WTC11 (cell line): ENCODE data around the gene NHSL1. TPM values are rescaled to one million over a fixed set of nuclear protein-coding genes. Genes with fewer than 3 reads are reported as not detected.

ENCODE experiments used
- ATAC-seq: fragments of 200-7000 bp; cut with Tn5 transposase; 2 replicates; pipeline ENCODE4 v1.10.0; 2021; ENCODE audit warnings: mild to moderate bottlenecking, moderate library complexity
- CTCF ChIA-PET: fragments of 300-600 bp; sonication (Branson Sonifier 250); formaldehyde crosslinking; loops from one replicate; lab custom pipeline; 2021; ENCODE audit warnings: antibody characterized with exemption; lab: Charles Lee
- POLR2A ChIA-PET: fragments of 350-600 bp; sonication (Branson Sonifier 250); formaldehyde crosslinking; loops from one replicate; lab custom pipeline; 2021; ENCODE audit warnings: antibody characterized with exemption; lab: Charles Lee
- DNase-seq: peaks from one replicate; pipeline ENCODE4 v3.0.0; 2021; ENCODE audit warnings: low spot score
- H3K27ac Mint-ChIP-seq: 2 replicates; pipeline ENCODE4 v1.8.0; 2021; ENCODE audit warnings: mixed read lengths
- H3K27me3 Mint-ChIP-seq: 2 replicates; pipeline ENCODE4 v1.8.0; 2021; ENCODE audit warnings: low read depth, mild to moderate bottlenecking, moderate library complexity, mixed read lengths
- H3K36me3 Mint-ChIP-seq: 2 replicates; pipeline ENCODE4 v1.8.0; 2021; ENCODE audit warnings: mixed read lengths
- H3K4me1 Mint-ChIP-seq: 2 replicates; pipeline ENCODE4 v1.8.0; 2022; ENCODE audit warnings: mixed read lengths
- H3K4me3 Mint-ChIP-seq: 2 replicates; pipeline ENCODE4 v1.8.0; 2021; ENCODE audit warnings: mild to moderate bottlenecking, moderate library complexity, mixed read lengths
- H3K9me3 Mint-ChIP-seq: 2 replicates; pipeline ENCODE4 v1.8.0; 2021; ENCODE audit warnings: mixed read lengths
- ATF1 ChIP-seq: sonication (generic); formaldehyde crosslinking; IDR thresholded peaks from 2 replicates; pipeline ENCODE4 v1.8.1; 2023; ENCODE audit warnings: mild to moderate bottlenecking, moderate library complexity, missing genetic modification reagents
- CREB1 ChIP-seq: sonication (generic); formaldehyde crosslinking; IDR thresholded peaks from 2 replicates; pipeline ENCODE4 v1.8.0; 2023; ENCODE audit warnings: mild to moderate bottlenecking, missing genetic modification reagents
- HMGA2 ChIP-seq: fragments of 250-450 bp; sonication (Bioruptor Pico); IDR thresholded peaks from 2 replicates; pipeline ENCODE4 v1.4.0; 2021; ENCODE audit warnings: mild to moderate bottlenecking, moderate library complexity
- IRF2 ChIP-seq: sonication (generic); formaldehyde crosslinking; IDR thresholded peaks from 2 replicates; pipeline ENCODE4 v1.8.0; 2022; ENCODE audit warnings: low read depth, missing genetic modification reagents, borderline replicate concordance
- MYBL2 ChIP-seq: sonication (generic); formaldehyde crosslinking; IDR thresholded peaks from 2 replicates; pipeline ENCODE4 v1.8.1; 2023; ENCODE audit warnings: mild to moderate bottlenecking, moderate library complexity, missing genetic modification reagents
- NFYB ChIP-seq: sonication (generic); formaldehyde crosslinking; conservative IDR thresholded peaks from 2 replicates; pipeline ENCODE4 v1.8.0; 2022; ENCODE audit warnings: low read depth, missing genetic modification reagents
- SOX15 ChIP-seq: fragments of 250-450 bp; sonication (Bioruptor Pico); IDR thresholded peaks from 2 replicates; pipeline ENCODE4 v1.9.0; 2021; ENCODE audit warnings: mild to moderate bottlenecking
- TEAD4 ChIP-seq: sonication (generic); formaldehyde crosslinking; IDR thresholded peaks from 2 replicates; pipeline ENCODE4 v1.8.0; 2022; ENCODE audit warnings: mild to moderate bottlenecking, missing genetic modification reagents
- ZNF423 ChIP-seq: fragments of 250-450 bp; sonication (Bioruptor Pico); IDR thresholded peaks from 2 replicates; pipeline ENCODE4 v2.1.2; 2022; ENCODE audit warnings: mild to moderate bottlenecking, moderate library complexity
- total RNA-seq: library from RNA; stranded (reverse); gene quantifications from 3 replicates; pipeline ENCODE4 v1.2.3, GENCODE V29; 2021
- TF ChIP-seq, protein P1 (sequence below): sonication (generic); formaldehyde crosslinking; IDR thresholded peaks from 2 replicates; pipeline ENCODE4 v1.8.0; 2022; ENCODE audit warnings: mild to moderate bottlenecking, missing genetic modification reagents
- TF ChIP-seq, protein P2 (sequence below): fragments of 250-450 bp; sonication (Bioruptor Pico); IDR thresholded peaks from 2 replicates; pipeline ENCODE4 v1.8.0; 2021; ENCODE audit warnings: mild to moderate bottlenecking
- TF ChIP-seq, protein P3 (sequence below): sonication (generic); formaldehyde crosslinking; IDR thresholded peaks from 2 replicates; pipeline ENCODE4 v1.8.1; 2023; ENCODE audit warnings: mild to moderate bottlenecking, missing genetic modification reagents
- TF ChIP-seq, protein P4 (sequence below): sonication (generic); formaldehyde crosslinking; conservative IDR thresholded peaks from 2 replicates; pipeline ENCODE4 v1.8.1; 2023; ENCODE audit warnings: mild to moderate bottlenecking, low read depth, missing genetic modification reagents, moderate library complexity
- TF ChIP-seq, protein P5 (sequence below): fragments of 200-600 bp; IDR thresholded peaks from 2 replicates; pipeline ENCODE4 v1.8.0; 2022; ENCODE audit warnings: antibody characterized with exemption
- TF ChIP-seq, protein P6 (sequence below): sonication (generic); formaldehyde crosslinking; IDR thresholded peaks from 2 replicates; pipeline ENCODE4 v1.8.1; 2023; ENCODE audit warnings: mild to moderate bottlenecking, missing genetic modification reagents, moderate library complexity
- TF ChIP-seq, protein P7 (sequence below): sonication (generic); formaldehyde crosslinking; IDR thresholded peaks from 2 replicates; pipeline ENCODE4 v1.8.0; 2022; ENCODE audit warnings: mild to moderate bottlenecking, missing genetic modification reagents
- TF ChIP-seq, protein P8 (sequence below): sonication (generic); formaldehyde crosslinking; conservative IDR thresholded peaks from 2 replicates; pipeline ENCODE4 v1.8.1; 2022; ENCODE audit warnings: mild to moderate bottlenecking, missing genetic modification reagents
- TF ChIP-seq, protein P9 (sequence below): fragments of 250-450 bp; sonication (Bioruptor Pico); IDR thresholded peaks from 2 replicates; pipeline ENCODE4 v2.1.2; 2022; ENCODE audit warnings: mild to moderate bottlenecking, moderate library complexity

The NHSL1 gene
- total RNA-seq, 1 experiment from 2014 or later: 31.1 TPM

DNA sequence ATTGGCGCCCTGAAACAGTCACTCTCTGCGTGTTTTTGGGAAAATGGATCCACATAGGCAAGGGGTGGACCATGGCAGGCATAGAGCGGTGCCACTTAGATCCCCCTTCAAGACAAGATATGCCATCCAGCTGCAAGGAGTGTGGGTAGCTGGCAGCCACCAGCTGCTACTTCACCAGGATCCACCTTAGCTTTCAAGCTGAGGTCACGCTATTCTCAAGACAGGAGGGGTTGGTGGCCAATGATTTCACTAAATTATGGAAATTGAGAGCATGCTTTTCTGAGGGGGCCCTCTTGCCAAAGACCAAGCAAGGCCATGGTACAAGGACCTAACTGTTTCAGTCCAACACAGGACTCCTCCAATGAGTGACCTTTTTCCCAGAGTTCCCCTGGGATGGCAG lies 78.9 kb downstream of the NHSL1 start:
- peaks cover 3% of the 10 kb centered on the region for H3K9me3 Mint-ChIP-seq
- no peaks in the 10 kb centered on the region for H3K27me3 Mint-ChIP-seq
- peaks cover 31% of the 10 kb centered on the region for H3K36me3 Mint-ChIP-seq
- no peak for ATAC-seq
- no peak overlapping the region for H3K27ac Mint-ChIP-seq
- no peak for DNase-seq
- ChIA-PET CTCF (interaction anchor here (1.0 to 1.3 kb wide), 2 partner anchors 97 to 304 kb away, joined by 3 read pairs; no protein-coding TSS in a partner anchor), POLR2A (no interaction called here)
- TF ChIP-seq, protein P1, sequence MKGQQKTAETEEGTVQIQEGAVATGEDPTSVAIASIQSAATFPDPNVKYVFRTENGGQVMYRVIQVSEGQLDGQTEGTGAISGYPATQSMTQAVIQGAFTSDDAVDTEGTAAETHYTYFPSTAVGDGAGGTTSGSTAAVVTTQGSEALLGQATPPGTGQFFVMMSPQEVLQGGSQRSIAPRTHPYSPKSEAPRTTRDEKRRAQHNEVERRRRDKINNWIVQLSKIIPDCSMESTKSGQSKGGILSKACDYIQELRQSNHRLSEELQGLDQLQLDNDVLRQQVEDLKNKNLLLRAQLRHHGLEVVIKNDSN: no peak
- TF ChIP-seq HMGA2 (no peak), ATF1 (CRISPR knock-in tag) (no peak)
- TF ChIP-seq, protein P2, sequence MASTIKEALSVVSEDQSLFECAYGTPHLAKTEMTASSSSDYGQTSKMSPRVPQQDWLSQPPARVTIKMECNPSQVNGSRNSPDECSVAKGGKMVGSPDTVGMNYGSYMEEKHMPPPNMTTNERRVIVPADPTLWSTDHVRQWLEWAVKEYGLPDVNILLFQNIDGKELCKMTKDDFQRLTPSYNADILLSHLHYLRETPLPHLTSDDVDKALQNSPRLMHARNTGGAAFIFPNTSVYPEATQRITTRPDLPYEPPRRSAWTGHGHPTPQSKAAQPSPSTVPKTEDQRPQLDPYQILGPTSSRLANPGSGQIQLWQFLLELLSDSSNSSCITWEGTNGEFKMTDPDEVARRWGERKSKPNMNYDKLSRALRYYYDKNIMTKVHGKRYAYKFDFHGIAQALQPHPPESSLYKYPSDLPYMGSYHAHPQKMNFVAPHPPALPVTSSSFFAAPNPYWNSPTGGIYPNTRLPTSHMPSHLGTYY (CRISPR knock-in tag): no peak
- H3K4me3 Mint-ChIP-seq: no peak overlapping the region
- H3K4me1 Mint-ChIP-seq: no peaks in the 10 kb centered on the region

DNA sequence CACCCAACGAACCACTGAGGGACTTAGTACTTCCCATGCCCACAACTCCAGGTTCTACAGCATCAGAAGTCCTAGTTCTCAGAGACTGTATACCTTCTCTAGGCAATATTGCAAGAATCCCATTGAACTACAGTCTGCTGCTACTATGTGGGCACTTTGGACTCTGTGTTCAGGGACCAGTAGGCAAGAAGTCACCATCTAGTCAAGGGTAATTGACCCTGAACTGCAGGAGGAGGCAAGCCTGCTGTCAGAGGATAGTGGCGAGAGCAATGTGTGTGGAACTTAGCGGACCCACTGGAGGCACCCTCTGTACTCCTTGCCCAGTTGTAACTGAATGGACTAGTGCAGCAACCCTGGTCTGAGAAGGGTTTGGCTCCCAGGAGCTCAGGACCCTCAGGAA lies 79.5 kb downstream of the NHSL1 start:
- Mint-ChIP-seq H3K36me3 (peaks cover 31% of the 10 kb centered on the region), H3K4me3 (no peak overlapping the region), H3K27me3 (no peaks in the 10 kb centered on the region), H3K9me3 (peaks cover 3% of the 10 kb centered on the region), H3K4me1 (no peaks in the 10 kb centered on the region), H3K27ac (no peak overlapping the region)
- ChIA-PET POLR2A (no interaction called here), CTCF (no interaction called here)
- TF ChIP-seq IRF2 (CRISPR knock-in tag) (no peak), NFYB (no peak), ATF1 (CRISPR knock-in tag) (no peak), ZNF423 (CRISPR knock-in tag) (no peak), TEAD4 (CRISPR knock-in tag) (no peak), CREB1 (CRISPR knock-in tag) (no peak), MYBL2 (CRISPR knock-in tag) (no peak), SOX15 (CRISPR knock-in tag) (no peak)
- TF ChIP-seq, protein P3, sequence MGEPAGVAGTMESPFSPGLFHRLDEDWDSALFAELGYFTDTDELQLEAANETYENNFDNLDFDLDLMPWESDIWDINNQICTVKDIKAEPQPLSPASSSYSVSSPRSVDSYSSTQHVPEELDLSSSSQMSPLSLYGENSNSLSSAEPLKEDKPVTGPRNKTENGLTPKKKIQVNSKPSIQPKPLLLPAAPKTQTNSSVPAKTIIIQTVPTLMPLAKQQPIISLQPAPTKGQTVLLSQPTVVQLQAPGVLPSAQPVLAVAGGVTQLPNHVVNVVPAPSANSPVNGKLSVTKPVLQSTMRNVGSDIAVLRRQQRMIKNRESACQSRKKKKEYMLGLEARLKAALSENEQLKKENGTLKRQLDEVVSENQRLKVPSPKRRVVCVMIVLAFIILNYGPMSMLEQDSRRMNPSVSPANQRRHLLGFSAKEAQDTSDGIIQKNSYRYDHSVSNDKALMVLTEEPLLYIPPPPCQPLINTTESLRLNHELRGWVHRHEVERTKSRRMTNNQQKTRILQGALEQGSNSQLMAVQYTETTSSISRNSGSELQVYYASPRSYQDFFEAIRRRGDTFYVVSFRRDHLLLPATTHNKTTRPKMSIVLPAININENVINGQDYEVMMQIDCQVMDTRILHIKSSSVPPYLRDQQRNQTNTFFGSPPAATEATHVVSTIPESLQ (CRISPR knock-in tag): no peak
- TF ChIP-seq, protein P4, sequence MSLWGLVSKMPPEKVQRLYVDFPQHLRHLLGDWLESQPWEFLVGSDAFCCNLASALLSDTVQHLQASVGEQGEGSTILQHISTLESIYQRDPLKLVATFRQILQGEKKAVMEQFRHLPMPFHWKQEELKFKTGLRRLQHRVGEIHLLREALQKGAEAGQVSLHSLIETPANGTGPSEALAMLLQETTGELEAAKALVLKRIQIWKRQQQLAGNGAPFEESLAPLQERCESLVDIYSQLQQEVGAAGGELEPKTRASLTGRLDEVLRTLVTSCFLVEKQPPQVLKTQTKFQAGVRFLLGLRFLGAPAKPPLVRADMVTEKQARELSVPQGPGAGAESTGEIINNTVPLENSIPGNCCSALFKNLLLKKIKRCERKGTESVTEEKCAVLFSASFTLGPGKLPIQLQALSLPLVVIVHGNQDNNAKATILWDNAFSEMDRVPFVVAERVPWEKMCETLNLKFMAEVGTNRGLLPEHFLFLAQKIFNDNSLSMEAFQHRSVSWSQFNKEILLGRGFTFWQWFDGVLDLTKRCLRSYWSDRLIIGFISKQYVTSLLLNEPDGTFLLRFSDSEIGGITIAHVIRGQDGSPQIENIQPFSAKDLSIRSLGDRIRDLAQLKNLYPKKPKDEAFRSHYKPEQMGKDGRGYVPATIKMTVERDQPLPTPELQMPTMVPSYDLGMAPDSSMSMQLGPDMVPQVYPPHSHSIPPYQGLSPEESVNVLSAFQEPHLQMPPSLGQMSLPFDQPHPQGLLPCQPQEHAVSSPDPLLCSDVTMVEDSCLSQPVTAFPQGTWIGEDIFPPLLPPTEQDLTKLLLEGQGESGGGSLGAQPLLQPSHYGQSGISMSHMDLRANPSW (CRISPR knock-in tag): no peak
- TF ChIP-seq, protein P5, sequence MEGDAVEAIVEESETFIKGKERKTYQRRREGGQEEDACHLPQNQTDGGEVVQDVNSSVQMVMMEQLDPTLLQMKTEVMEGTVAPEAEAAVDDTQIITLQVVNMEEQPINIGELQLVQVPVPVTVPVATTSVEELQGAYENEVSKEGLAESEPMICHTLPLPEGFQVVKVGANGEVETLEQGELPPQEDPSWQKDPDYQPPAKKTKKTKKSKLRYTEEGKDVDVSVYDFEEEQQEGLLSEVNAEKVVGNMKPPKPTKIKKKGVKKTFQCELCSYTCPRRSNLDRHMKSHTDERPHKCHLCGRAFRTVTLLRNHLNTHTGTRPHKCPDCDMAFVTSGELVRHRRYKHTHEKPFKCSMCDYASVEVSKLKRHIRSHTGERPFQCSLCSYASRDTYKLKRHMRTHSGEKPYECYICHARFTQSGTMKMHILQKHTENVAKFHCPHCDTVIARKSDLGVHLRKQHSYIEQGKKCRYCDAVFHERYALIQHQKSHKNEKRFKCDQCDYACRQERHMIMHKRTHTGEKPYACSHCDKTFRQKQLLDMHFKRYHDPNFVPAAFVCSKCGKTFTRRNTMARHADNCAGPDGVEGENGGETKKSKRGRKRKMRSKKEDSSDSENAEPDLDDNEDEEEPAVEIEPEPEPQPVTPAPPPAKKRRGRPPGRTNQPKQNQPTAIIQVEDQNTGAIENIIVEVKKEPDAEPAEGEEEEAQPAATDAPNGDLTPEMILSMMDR: no peak
- TF ChIP-seq, protein P6, sequence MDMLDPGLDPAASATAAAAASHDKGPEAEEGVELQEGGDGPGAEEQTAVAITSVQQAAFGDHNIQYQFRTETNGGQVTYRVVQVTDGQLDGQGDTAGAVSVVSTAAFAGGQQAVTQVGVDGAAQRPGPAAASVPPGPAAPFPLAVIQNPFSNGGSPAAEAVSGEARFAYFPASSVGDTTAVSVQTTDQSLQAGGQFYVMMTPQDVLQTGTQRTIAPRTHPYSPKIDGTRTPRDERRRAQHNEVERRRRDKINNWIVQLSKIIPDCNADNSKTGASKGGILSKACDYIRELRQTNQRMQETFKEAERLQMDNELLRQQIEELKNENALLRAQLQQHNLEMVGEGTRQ (CRISPR knock-in tag): no peak
- TF ChIP-seq, protein P7, sequence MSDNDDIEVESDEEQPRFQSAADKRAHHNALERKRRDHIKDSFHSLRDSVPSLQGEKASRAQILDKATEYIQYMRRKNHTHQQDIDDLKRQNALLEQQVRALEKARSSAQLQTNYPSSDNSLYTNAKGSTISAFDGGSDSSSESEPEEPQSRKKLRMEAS (CRISPR knock-in tag): no peak
- TF ChIP-seq, protein P8, sequence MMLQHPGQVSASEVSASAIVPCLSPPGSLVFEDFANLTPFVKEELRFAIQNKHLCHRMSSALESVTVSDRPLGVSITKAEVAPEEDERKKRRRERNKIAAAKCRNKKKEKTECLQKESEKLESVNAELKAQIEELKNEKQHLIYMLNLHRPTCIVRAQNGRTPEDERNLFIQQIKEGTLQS (CRISPR knock-in tag): no peak
- TF ChIP-seq, protein P9, sequence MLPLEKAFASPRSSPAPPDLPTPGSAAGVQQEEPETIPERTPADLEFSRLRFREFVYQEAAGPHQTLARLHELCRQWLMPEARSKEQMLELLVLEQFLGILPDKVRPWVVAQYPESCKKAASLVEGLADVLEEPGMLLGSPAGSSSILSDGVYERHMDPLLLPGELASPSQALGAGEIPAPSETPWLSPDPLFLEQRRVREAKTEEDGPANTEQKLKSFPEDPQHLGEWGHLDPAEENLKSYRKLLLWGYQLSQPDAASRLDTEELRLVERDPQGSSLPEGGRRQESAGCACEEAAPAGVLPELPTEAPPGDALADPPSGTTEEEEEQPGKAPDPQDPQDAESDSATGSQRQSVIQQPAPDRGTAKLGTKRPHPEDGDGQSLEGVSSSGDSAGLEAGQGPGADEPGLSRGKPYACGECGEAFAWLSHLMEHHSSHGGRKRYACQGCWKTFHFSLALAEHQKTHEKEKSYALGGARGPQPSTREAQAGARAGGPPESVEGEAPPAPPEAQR (CRISPR knock-in tag): no peak
- ATAC-seq (no peak), DNase-seq (no peak)
